K562 (cell line): ENCODE data around the gene GYPC. TPM values are rescaled to one million over a fixed set of nuclear protein-coding genes. Genes with fewer than 3 reads are reported as not detected.
A peak's percentile ranks its signal among the peaks of the same experiment; 100 is the strongest.

Source experiments
- ATAC-seq: fragments of 200-7000 bp; cut with Tn5 transposase; 3 replicates; pipeline ENCODE4 v1.9.1; 2020; ENCODE audit warnings: moderate library complexity
- BruUV-seq: library from RNA; stranded (reverse); fragments of 400-500 nt; replicated peaks from 2 replicates; lab custom pipeline; 2021; lab: Mats Ljungman, UMichigan
- CTCF ChIA-PET: fragments of 300-600 bp; formaldehyde crosslinking; extraction: SDS; loops from one replicate; lab custom pipeline; 2021; ENCODE audit warnings: low intra/inter-chr PET ratio; lab: Yijun Ruan, JAX
- POLR2A ChIA-PET: fragments of 300-600, 350-650 bp; sonication (Branson Sonifier 250); formaldehyde crosslinking; extraction: SDS; loops from one replicate; lab custom pipeline; 2021; ENCODE audit warnings: antibody characterized with exemption, inconsistent platforms; lab: Yijun Ruan, JAX
- DNase-seq, 4 experiments: peaks; one replicate each; pipeline versions ENCODE4 v3.0.0 to v3.0.0-alpha.2; 2011 to 2018; ENCODE audit warnings: low spot score in 3 of 4, mixed read lengths in 3 of 4; ENCODE audit errors: extremely low read depth in 1 of 4
- FAIRE-seq: peaks from 2 replicates; lab custom pipeline; 2011; peaks lifted over from hg19 to GRCh38; lab: Jason Lieb, UNC
- H2AFZ ChIP-seq: 2 replicates; pipeline ENCODE4 v1.6.0; 2011; ENCODE audit warnings: low read depth, low read length, control low read depth, inconsistent platforms
- H3K27ac ChIP-seq: fragments of 200-600 bp; 3 replicates; pipeline ENCODE4 v1.8.0; 2011; ENCODE audit warnings: low read depth, mild to moderate bottlenecking, control low read depth, inconsistent platforms, low read length, moderate library complexity, mixed read lengths; ENCODE audit errors: extremely low read depth
- H3K27me3 ChIP-seq, 2 experiments: fragments of 300-600 bp in 1 of 2; 2 replicates in 1 of 2; 3 replicates in 1 of 2; pipeline versions ENCODE4 v1.6.0 to v1.8.0; 2011; ENCODE audit warnings: inconsistent platforms in 2 of 2, low read length in 2 of 2, mild to moderate bottlenecking in 1 of 2, mixed read lengths in 1 of 2, moderate library complexity in 1 of 2; ENCODE audit not compliant: control insufficient read depth in 2 of 2, insufficient read depth in 2 of 2
- H3K36me3 ChIP-seq: fragments of 300-600 bp; 3 replicates; pipeline ENCODE4 v1.8.0; 2011; ENCODE audit warnings: mild to moderate bottlenecking, low read length, inconsistent platforms; ENCODE audit not compliant: control insufficient read depth, insufficient read depth
- H3K4me1 ChIP-seq, 2 experiments: fragments of 200-600 bp in 1 of 2; replicated peaks in 1 of 2; 2 replicates in 1 of 2; 3 replicates in 1 of 2; pipeline versions ENCODE4 v1.5.1 to v1.8.0; 2011; ENCODE audit warnings: inconsistent platforms in 2 of 2, low read length in 2 of 2, mild to moderate bottlenecking in 1 of 2, mixed read lengths in 1 of 2, moderate library complexity in 1 of 2; ENCODE audit not compliant: control insufficient read depth in 2 of 2, insufficient read depth in 2 of 2
- H3K4me2 ChIP-seq: 2 replicates; pipeline ENCODE4 v1.6.1; 2011; ENCODE audit warnings: low read length, control low read depth, inconsistent platforms, mixed read lengths; ENCODE audit not compliant: insufficient read depth
- H3K4me3 ChIP-seq: fragments of 200-600 bp; sonication (generic), shearing (Covaris generic); 2 replicates; pipeline ENCODE4 v1.5.1; 2016; ENCODE audit warnings: control low read depth, inconsistent platforms
- H3K79me2 ChIP-seq: fragments of 200-600 bp; 3 replicates; pipeline ENCODE4 v1.8.0; 2011; ENCODE audit warnings: low read length, inconsistent platforms; ENCODE audit not compliant: control insufficient read depth, insufficient read depth
- H3K9ac ChIP-seq, 2 experiments: 2 replicates each; pipeline versions ENCODE4 v1.6.0 to v1.6.1; 2011; ENCODE audit warnings: low read depth in 2 of 2, low read length in 2 of 2, control low read depth in 1 of 2, inconsistent platforms in 1 of 2, mild to moderate bottlenecking in 1 of 2, mixed read lengths in 1 of 2; ENCODE audit not compliant: insufficient read depth in 1 of 2
- H3K9me1 ChIP-seq: one replicate; pipeline ENCODE4 v1.6.0; 2011; ENCODE audit warnings: inconsistent platforms, mild to moderate bottlenecking, low read length, moderate library complexity; ENCODE audit not compliant: control insufficient read depth, insufficient read depth
- H3K9me3 ChIP-seq: replicated peaks from 2 replicates; pipeline ENCODE4 v1.5.1; 2011; ENCODE audit warnings: low read depth, low read length, inconsistent platforms; ENCODE audit not compliant: control insufficient read depth, insufficient read depth
- H4K20me1 ChIP-seq: replicated peaks from 2 replicates; pipeline ENCODE4 v1.6.1; 2011; ENCODE audit warnings: low read length, inconsistent platforms, mixed read lengths; ENCODE audit not compliant: control insufficient read depth, insufficient read depth
- KLF16 ChIP-seq: IDR thresholded peaks from 2 replicates; pipeline ENCODE4 v1.6.1; 2016; ENCODE audit warnings: antibody characterized with exemption
- MECOM ChIP-seq: fragments of 250-450 bp; sonication (Bioruptor Pico); IDR thresholded peaks from 2 replicates; pipeline ENCODE4 v1.8.0; 2022; ENCODE audit warnings: inconsistent platforms
- POLR2G ChIP-seq: fragments of 200-400 bp; formaldehyde crosslinking; IDR thresholded peaks from 2 replicates; pipeline ENCODE4 v1.6.1; 2017; ENCODE audit warnings: low read depth, mild to moderate bottlenecking, antibody characterized with exemption, low read length, moderate library complexity
- ZBTB40 ChIP-seq, 2 experiments: fragments of 450-650 bp in 1 of 2; sonication (generic) in 1 of 2; formaldehyde crosslinking in 1 of 2; IDR thresholded peaks; 2 replicates each; pipeline versions ENCODE4 v1.7.1 to v1.9.0; 2016 to 2022; ENCODE audit warnings: inconsistent platforms in 1 of 2, mild to moderate bottlenecking in 1 of 2, missing genetic modification reagents in 1 of 2
- ZNF740 ChIP-seq, 3 experiments: fragments of 200-800 bp in 1 of 3; sonication (Bioruptor generic) in 1 of 3; sonication (generic) in 1 of 3; formaldehyde crosslinking in 1 of 3; IDR thresholded peaks; 2 replicates each; pipeline versions ENCODE4 v1.6.1 to v1.8.0; 2016 to 2022; ENCODE audit warnings: mild to moderate bottlenecking in 2 of 3, missing compliant biosample characterization in 2 of 3, missing genetic modification characterization in 2 of 3, missing genetic modification reagents in 1 of 3
- ZNF778 ChIP-seq: fragments of 450-650 bp; formaldehyde crosslinking; IDR thresholded peaks from 2 replicates; pipeline ENCODE4 v1.4.0; 2020; ENCODE audit warnings: mild to moderate bottlenecking, moderate library complexity
- WGBS: fragments of 100-300 bp; shearing (Covaris generic); methylation state at CpG from one replicate; pipeline ENCODE4 v1.1.6; 2016; ENCODE audit warnings: low coverage, mixed read lengths; ENCODE audit not compliant: insufficient coverage; ENCODE audit errors: missing lambda C conversion rate; 5-methylcytosine and 5-hydroxymethylcytosine counted together
- in situ Hi-C: fragments of 300-500 bp; cut with MboI; formaldehyde crosslinking; loops from 4 replicates; pipeline ENCODE4 v1.15.0; 2018; ENCODE audit warnings: inconsistent platforms, mixed read lengths
- intact Hi-C: fragments of 100-400 bp; cut with micrococcal nuclease; formaldehyde crosslinking; loops from 2 replicates; pipeline ENCODE4 v1.14.2; 2022
- polyA plus RNA-seq, 8 experiments: library from polyadenylated mRNA; depleted of rRNA in 4 of 8; stranded (reverse) in 5 of 8; unstranded in 3 of 8; fragments of >200 nt; fragmentation: Nextera tagmentation in 2 of 8; fragmentation: Illumina TruSeq in 1 of 8; extraction: Ambion mirVana in 2 of 8; extraction: Trizol in 1 of 8; gene quantifications; 2 replicates each; pipeline versions ENCODE4 v1.2.1 to v1.2.3, GENCODE V29; 2011 to 2014; ENCODE audit warnings: inconsistent platforms in 1 of 8, missing spikeins in 1 of 8
- total RNA-seq, 7 experiments: library from RNA; depleted of rRNA in 6 of 7; stranded (reverse); fragments of >200 nt in 6 of 7; fragmentation: Illumina TruSeq in 2 of 7; extraction: Trizol in 2 of 7; gene quantifications; 2 replicates each; pipeline versions ENCODE4 v1.2.1 to v1.2.3, GENCODE V29; 2011 to 2021; ENCODE audit warnings: low replicate concordance in 1 of 7

GYPC gene
- total and polyA plus RNA-seq, 9 of the 15 experiments (the other 6 are each of a cell fraction or from before 2014, with no cell fraction given): 50.6 to 282 (median 194) TPM

GRCh38 chr2:126699716-126700581 lies 44.0 kb downstream of the GYPC start:
- no peak for DNase-seq
- CTCF ChIA-PET: no interaction called here
- H3K4me1 ChIP-seq: peaks cover 0 to 3% of the 10 kb centered on the region in 2 experiments; a peak in 1 of 5 replicates
- no peaks in the 10 kb centered on the region for H3K9me3 ChIP-seq
- H3K36me3 ChIP-seq: peaks cover 30% of the 10 kb centered on the region
- H3K9me1 ChIP-seq: no peaks in the 10 kb centered on the region
- H3K4me3 ChIP-seq: no peak overlapping the region
- no peak for TF ChIP-seq ZBTB40 (IDR thresholded peaks at IDR 0.05)
- TF ChIP-seq ZBTB40 (CRISPR knock-in tag; IDR thresholded peaks at IDR 0.05): no peak
- TF ChIP-seq ZNF740 (CRISPR knock-in tag; IDR thresholded peaks at IDR 0.05): no peak
- no peak for TF ChIP-seq ZNF740 (tag; IDR thresholded peaks at IDR 0.05)
- no peak for TF ChIP-seq MECOM
- TF ChIP-seq KLF16: no peak
- peak; percentile 38; the same call in 1 of the 2 replicates for TF ChIP-seq POLR2G
- TF ChIP-seq ZNF778 (CRISPR knock-in tag): no peak
- no peak overlapping the region for H3K9ac ChIP-seq
- no peaks in the 10 kb centered on the region for H3K79me2 ChIP-seq
- intact Hi-C loops (no loop called here), in situ Hi-C loops (no loop called here)
- FAIRE-seq: peak; percentile 52
- BruUV-seq: no TSS peak
- POLR2A ChIA-PET: interaction anchor here (1.2 to 3.8 kb wide), 3 partner anchors 13 to 40 kb away, joined by 3 to 14 read pairs (median 3); no protein-coding TSS in a partner anchor
- ATAC-seq: peak; percentile 8; the same call in 1 of the 3 replicates
- H4K20me1 ChIP-seq: no peaks in the 10 kb centered on the region
- no peak overlapping the region for H2AFZ ChIP-seq
- H3K4me2 ChIP-seq: no peak overlapping the region
- WGBS: 77% methylated on average over 3 of the region's 4 CpGs
- no peak overlapping the region for H3K27ac ChIP-seq
- H3K27me3 ChIP-seq: no peaks in the 10 kb centered on the region
